GM12865 (cell line): Measurements from ENCODE around the gene SVIL.
"Not testable (repeated sequence)": the region's sequence is repeated elsewhere in the genome, so short reads cannot be mapped to it uniquely, and the experiment has no call there.

Experiments used
- DNase-seq: peaks from one replicate; pipeline ENCODE4 v3.0.0; 2010; ENCODE audit warnings: low read depth
- H3K4me3 ChIP-seq: 2 replicates; pipeline ENCODE4 v1.5.1; 2011; ENCODE audit warnings: mild to moderate bottlenecking, low read depth, low read length, control low read depth
- TF ChIP-seq, protein P1 (sequence below): IDR thresholded peaks from 2 replicates; pipeline ENCODE4 v1.5.1; 2011; ENCODE audit warnings: low read length, control low read depth, low read depth, inconsistent platforms; ENCODE audit not compliant: insufficient read depth; ENCODE audit errors: missing control alignments

Gene SVIL

DNA sequence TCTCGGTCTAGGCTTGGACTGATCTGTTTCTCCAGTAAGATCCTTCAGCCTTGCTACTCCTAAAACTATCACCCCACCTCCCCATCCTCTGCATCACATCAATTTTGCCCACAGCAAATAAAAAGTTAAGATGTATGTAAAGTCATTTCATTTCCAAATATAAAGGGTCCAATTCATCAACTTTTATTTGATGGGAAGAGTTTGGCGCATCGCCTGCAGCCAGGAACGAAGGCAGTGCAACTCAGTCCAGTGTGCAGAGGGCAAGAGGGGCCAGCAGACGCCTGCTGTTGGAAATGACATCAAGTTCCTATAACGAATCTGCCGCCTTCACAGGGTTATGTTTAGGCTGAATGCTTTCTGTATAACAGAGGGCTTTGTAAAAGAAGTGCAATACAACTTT lies 97.0 kb downstream of the SVIL start:
- TF ChIP-seq, protein P1, sequence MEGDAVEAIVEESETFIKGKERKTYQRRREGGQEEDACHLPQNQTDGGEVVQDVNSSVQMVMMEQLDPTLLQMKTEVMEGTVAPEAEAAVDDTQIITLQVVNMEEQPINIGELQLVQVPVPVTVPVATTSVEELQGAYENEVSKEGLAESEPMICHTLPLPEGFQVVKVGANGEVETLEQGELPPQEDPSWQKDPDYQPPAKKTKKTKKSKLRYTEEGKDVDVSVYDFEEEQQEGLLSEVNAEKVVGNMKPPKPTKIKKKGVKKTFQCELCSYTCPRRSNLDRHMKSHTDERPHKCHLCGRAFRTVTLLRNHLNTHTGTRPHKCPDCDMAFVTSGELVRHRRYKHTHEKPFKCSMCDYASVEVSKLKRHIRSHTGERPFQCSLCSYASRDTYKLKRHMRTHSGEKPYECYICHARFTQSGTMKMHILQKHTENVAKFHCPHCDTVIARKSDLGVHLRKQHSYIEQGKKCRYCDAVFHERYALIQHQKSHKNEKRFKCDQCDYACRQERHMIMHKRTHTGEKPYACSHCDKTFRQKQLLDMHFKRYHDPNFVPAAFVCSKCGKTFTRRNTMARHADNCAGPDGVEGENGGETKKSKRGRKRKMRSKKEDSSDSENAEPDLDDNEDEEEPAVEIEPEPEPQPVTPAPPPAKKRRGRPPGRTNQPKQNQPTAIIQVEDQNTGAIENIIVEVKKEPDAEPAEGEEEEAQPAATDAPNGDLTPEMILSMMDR = no peak
- DNase-seq = no peak
- H3K4me3 ChIP-seq = no peak overlapping the region

- DNase-seq, H3K4me3 ChIP-seq: not testable (repeated sequence)
Measured at GRCh38 chr10:29536691-29537090, 98.1 kb downstream of the SVIL start.

DNA sequence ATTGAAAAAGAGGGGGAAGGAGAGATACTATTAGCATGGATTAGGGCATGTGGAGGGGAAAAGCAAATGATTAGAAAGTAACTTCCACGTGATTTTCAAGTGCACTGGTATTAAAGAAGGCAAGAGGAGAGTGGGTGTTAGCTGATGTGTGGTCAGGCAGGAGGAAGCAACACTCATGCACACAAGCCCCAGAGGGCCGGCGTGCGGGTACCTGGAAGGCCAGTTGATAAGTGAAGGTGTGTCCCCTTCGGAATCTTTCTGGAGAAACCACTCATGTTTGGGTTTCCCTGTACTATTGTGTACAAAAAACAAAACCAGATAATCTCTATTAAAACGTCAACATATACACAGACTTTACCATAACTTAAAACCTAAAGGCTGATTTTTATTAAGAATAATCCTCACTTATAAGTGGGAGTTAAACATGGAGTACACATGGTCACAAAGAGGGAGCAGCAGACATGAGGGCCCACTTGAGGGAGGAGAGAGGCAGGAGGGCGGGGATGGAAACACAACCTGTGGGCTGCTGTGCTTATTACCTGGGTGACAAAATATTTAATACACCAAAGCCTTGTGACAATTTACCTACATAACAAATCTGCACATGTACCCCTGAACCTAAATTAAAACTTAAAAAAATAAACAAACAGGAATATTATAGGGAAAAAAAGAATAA lies 98.9 kb downstream of the SVIL start:
- TF ChIP-seq, protein P1 = no peak
- no peak overlapping the region for H3K4me3 ChIP-seq
- DNase-seq = no peak

DNA sequence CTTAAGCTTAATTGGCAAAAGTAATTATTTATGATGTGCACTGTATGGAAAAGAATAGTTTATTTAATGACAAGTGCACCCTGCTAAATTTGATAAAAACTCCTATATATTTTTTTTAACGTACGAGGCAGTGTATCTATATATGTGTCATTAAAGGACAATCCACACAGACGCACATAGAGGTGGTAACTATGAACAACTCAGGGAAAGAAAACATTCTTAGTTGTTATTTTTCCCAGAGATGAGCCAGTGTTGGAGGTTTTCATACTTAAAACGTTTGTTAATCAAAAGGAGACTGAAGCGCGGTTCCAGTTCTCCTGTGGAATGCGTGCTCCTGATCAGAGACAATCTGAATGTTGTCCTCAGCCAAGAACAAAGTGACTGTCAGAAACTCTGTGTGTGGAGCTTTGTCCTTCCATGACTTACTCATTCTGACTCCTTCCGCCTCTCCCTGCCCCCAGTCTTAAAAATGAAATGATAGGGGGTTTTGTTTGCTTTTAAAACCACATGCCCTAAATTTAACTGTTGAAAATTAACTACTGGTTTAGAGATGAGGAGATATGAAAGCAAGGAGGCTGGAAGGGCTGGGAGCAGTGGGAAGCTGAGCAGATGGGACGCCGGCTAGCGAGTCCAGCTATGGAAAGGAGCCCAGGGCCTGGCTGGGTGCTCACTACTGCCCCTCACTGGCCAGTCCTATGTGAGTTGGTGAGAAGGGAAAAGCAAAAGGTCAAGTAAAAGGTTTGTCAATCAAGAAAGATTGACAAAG lies 99.6 kb downstream of the SVIL start:
- TF ChIP-seq, protein P1 = peak; percentile 33
- H3K4me3 ChIP-seq = no peak overlapping the region
- no peak for DNase-seq

DNA sequence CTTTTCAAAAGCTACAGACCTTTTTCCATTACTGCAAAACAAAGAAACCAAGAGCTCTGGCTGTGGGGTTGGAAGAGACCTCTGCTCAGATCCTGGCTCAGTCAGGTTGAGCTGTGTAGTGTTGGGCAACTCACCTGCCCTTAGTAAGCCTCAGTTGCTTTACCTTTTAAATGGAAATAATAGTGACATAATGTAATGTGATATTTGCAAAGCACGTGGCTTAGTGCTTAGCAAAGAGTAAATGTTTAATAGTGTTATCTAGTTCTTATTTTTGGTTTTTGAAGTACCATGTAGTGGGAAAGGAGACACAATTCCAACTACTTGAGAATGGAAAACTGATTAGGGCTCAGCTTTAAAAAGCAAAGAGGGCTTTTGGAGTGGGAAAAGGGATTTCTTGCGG lies 100.2 kb downstream of the SVIL start:
- no peak for DNase-seq
- TF ChIP-seq, protein P1 = no peak
- no peak overlapping the region for H3K4me3 ChIP-seq

DNA sequence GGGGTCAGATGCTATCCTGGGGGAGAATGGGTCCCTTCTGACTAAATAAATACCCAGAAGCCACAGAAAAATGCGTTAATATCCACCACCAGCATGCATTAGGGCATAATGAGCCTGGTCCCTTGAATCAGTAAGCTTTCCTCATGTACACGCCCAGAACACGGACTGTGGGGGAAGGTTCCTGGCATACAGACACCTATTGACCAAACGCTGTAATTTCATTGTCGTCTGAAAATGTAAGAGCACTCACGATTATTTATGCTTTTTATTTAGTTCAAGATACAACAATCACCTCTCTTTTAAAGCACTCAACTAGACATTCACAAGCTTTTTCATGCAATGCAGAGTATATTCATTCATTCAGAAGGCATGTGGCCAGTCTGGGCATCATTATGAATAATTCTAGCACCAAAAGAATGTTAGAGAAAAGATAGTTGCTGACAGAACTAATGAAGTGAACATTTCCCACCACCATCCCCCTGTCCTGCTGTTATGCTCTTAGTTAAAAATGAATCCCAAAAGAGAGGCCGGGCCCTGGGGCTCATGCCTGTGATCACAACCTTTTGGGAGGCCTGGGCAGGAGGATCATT lies 101.0 kb downstream of the SVIL start:
- TF ChIP-seq, protein P1 = no peak
- DNase-seq = no peak
- no peak overlapping the region for H3K4me3 ChIP-seq

DNA sequence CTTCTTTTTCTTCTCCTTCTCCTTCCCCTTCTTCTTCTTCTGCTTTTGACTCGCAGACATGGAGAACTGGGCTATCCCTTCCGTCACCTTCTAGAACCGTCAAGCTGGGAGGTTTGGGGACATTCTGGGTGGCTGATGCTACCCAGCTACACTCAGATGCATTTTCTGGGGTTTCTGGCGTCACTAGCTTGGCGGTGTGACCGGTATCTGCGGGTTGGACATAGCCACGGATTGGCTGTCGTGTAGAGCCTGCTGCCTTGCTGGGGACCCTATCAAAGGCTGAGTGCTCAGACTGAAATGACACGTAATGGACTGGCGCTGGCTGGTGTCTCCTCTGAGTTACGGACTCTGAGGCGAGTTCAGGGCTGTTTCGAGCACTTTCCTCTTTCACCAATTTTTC lies 101.7 kb downstream of the SVIL start:
- no peak overlapping the region for H3K4me3 ChIP-seq
- DNase-seq = no peak
- TF ChIP-seq, protein P1 = no peak
